ENCODE results near the gene MSL1. TPM values are rescaled to one million over a fixed set of nuclear protein-coding genes. Genes with fewer than 3 reads are reported as not detected.

The MSL1 gene
- total and polyA plus RNA-seq, 2 donors (not counting 1 experiment from before 2014, with no cell fraction given) = 52.4 to 86.3 TPM

DNA sequence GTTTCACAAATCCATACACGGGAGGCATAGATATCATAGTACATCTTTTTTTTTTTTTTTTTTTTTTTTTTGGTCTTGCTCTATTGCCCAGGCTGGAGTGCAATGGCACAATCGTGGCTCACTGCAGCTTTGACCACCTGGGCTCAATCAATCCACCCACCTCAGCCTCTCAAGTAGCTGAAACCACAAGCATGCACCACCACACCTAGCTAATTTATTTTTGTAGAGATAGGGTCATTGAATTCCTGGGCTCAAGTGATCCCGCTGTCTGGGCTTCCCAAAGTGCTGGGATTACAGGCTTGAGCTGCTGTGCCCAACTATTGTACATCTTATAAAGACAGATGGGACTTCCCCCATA, 52.0 kb downstream of the MSL1 start:
- Histone ChIP-seq H4K20me1 (ENCODE audit: control insufficient read depth, extremely low read depth, insufficient read depth, low read length) (no peaks in the 10 kb centered on the region), H3K4me1 (ENCODE audit: control insufficient read depth, extremely low read depth, insufficient read depth, low read length) (peaks cover 4% of the 10 kb centered on the region), H3K79me2 (ENCODE audit: control insufficient read depth, insufficient read depth, low read length) (no peaks in the 10 kb centered on the region), H3K27ac (ENCODE audit: insufficient read depth, low read length) (no peak overlapping the region), H3K4me3 (replicated peaks in 1 of 4; ENCODE audit: control extremely low read depth in 1 of 4, insufficient read depth in 1 of 4, low read depth in 3 of 4, low read length in 4 of 4) (no peak overlapping the region), H3K4me2 (ENCODE audit: extremely low read depth, insufficient read depth, low read length) (no peak overlapping the region), H3K27me3 (ENCODE audit: control insufficient read depth, insufficient read depth, low read length) (no peaks in the 10 kb centered on the region), H3K9me3 (ENCODE audit: control insufficient read depth, insufficient read depth, low read depth, low read length) (no peaks in the 10 kb centered on the region), H3K36me3 (ENCODE audit: control insufficient read depth, insufficient read depth, low read length) (peaks cover 15% of the 10 kb centered on the region), H3K9ac (ENCODE audit: insufficient read depth, low read length) (no peak overlapping the region), H2AFZ (ENCODE audit: low read length) (no peak overlapping the region)
- peak in 1 of 2 donors; percentile 55 for DNase-seq (ENCODE audit: low read depth in 2 of 2)
- TF ChIP-seq CTCF (conservative IDR thresholded peaks at IDR 0.05 in 1 of 2, IDR thresholded peaks at IDR 0.05 in 1 of 2; ENCODE audit: low read depth in 1 of 2, low read length in 2 of 2) (no peak), EZH2 (IDR thresholded peaks at IDR 0.05; ENCODE audit: low read length, missing control alignments) (no peak)

DNA sequence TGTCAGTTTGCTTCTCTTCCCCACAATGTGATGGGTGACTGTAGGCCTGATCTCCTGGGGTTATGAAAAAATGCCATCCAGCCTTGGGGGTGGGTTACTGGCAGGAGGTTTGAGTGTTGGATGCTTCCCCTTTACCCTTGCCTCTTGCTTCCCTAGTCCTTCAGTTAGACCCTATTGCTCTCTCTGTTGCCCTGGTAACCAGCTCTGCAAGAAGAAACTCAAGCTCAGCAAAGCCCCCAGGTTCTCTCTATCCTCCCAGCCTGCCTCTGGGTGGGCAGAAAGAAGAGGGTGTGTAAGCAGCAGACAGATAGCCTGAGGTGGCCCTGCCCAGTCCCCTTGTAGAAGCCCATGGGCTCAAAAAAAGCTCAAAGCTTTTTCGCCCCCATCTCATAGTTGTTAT, 52.7 kb downstream of the MSL1 start:
- Histone ChIP-seq H3K4me3 (replicated peaks in 1 of 4; ENCODE audit: control extremely low read depth in 1 of 4, insufficient read depth in 1 of 4, low read depth in 3 of 4, low read length in 4 of 4) (no peak overlapping the region), H3K4me2 (ENCODE audit: extremely low read depth, insufficient read depth, low read length) (no peak overlapping the region), H3K9ac (ENCODE audit: insufficient read depth, low read length) (no peak overlapping the region), H4K20me1 (ENCODE audit: control insufficient read depth, extremely low read depth, insufficient read depth, low read length) (no peaks in the 10 kb centered on the region), H3K4me1 (ENCODE audit: control insufficient read depth, extremely low read depth, insufficient read depth, low read length) (peaks cover 5% of the 10 kb centered on the region), H3K36me3 (ENCODE audit: control insufficient read depth, insufficient read depth, low read length) (peaks cover 11% of the 10 kb centered on the region), H3K27me3 (ENCODE audit: control insufficient read depth, insufficient read depth, low read length) (no peaks in the 10 kb centered on the region), H3K27ac (ENCODE audit: insufficient read depth, low read length) (no peak overlapping the region), H3K79me2 (ENCODE audit: control insufficient read depth, insufficient read depth, low read length) (no peaks in the 10 kb centered on the region), H2AFZ (ENCODE audit: low read length) (no peak overlapping the region), H3K9me3 (ENCODE audit: control insufficient read depth, insufficient read depth, low read depth, low read length) (no peaks in the 10 kb centered on the region)
- no peak for DNase-seq (ENCODE audit: low read depth in 2 of 2)
- TF ChIP-seq CTCF (conservative IDR thresholded peaks at IDR 0.05 in 1 of 2, IDR thresholded peaks at IDR 0.05 in 1 of 2; ENCODE audit: low read depth in 1 of 2, low read length in 2 of 2) (no peak), EZH2 (IDR thresholded peaks at IDR 0.05; ENCODE audit: low read length, missing control alignments) (no peak)

DNA sequence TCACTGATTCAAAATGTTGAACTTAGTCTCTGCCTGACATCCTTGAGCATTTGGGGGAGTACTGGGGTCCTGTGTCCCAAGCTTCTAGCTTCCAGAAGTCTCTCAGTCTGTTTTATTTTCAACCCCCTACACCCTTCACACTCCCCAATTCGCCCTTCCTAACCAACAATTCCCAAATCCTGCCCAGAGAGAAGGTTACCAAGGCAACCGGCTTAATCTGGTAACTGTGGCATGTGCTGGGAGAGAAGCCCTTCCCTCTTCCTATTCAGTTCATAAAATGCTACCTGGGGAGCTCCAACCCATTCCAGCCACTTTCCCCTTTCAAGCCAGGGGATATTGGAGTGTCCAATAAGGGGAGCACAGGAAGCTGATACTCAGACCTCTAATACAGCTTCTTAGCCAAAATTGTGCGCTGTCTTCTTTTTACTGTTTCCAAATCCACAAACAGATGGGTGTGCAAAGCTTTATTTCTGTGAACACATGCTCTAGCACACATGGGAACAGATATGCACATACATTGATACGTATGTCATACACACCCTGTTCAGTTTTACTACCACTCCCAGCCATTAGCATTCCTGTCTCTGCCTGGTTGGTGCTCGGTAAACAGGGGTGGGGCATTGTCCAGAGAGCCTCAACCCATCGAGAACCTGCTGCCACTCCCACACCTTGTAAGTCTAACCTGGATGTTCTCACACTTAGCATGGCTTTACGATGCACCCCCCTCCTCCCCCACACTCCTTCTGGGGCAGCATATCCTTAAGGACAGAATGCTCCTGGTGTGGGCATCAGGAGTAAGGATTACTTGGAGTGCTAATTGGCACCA, 54.4 kb downstream of the MSL1 start:
- no peaks in the 10 kb centered on the region for H4K20me1 ChIP-seq (ENCODE audit: control insufficient read depth, extremely low read depth, insufficient read depth, low read length)
- TF ChIP-seq CTCF (conservative IDR thresholded peaks at IDR 0.05 in 1 of 2, IDR thresholded peaks at IDR 0.05 in 1 of 2; ENCODE audit: low read depth in 1 of 2, low read length in 2 of 2) (no peak), EZH2 (IDR thresholded peaks at IDR 0.05; ENCODE audit: low read length, missing control alignments) (no peak)
- peaks cover 9% of the 10 kb centered on the region for H3K36me3 ChIP-seq (ENCODE audit: control insufficient read depth, insufficient read depth, low read length)

More for the DNA sequence above, 54.4 kb downstream of the MSL1 start:
- no peak overlapping the region for H3K4me2 ChIP-seq (ENCODE audit: extremely low read depth, insufficient read depth, low read length)
- H3K9me3 ChIP-seq (ENCODE audit: control insufficient read depth, insufficient read depth, low read depth, low read length) = no peaks in the 10 kb centered on the region
- no peaks in the 10 kb centered on the region for H3K79me2 ChIP-seq (ENCODE audit: control insufficient read depth, insufficient read depth, low read length)
- no peak for DNase-seq (ENCODE audit: low read depth in 2 of 2)
- no peaks in the 10 kb centered on the region for H3K27me3 ChIP-seq (ENCODE audit: control insufficient read depth, insufficient read depth, low read length)
- H3K4me3 ChIP-seq (replicated peaks in 1 of 4; ENCODE audit: control extremely low read depth in 1 of 4, insufficient read depth in 1 of 4, low read depth in 3 of 4, low read length in 4 of 4) = no peak overlapping the region
- peaks cover 12% of the 10 kb centered on the region for H3K4me1 ChIP-seq (ENCODE audit: control insufficient read depth, extremely low read depth, insufficient read depth, low read length)
- no peak overlapping the region for H3K27ac ChIP-seq (ENCODE audit: insufficient read depth, low read length)
- H2AFZ ChIP-seq (ENCODE audit: low read length) = no peak overlapping the region
- no peak overlapping the region for H3K9ac ChIP-seq (ENCODE audit: insufficient read depth, low read length)
